Superior temporal gyrus (tissue), 1 donor: Measurements from ENCODE around the gene ERC1.
"Not testable (repeated sequence)": the region's sequence is repeated elsewhere in the genome, so short reads cannot be mapped to it uniquely, and the experiment has no call there.

Experiments
- DNase-seq: peaks from one replicate; pipeline ENCODE4 v3.0.0-alpha.2; 2016; ENCODE audit errors: extremely low spot score

Gene ERC1

DNA sequence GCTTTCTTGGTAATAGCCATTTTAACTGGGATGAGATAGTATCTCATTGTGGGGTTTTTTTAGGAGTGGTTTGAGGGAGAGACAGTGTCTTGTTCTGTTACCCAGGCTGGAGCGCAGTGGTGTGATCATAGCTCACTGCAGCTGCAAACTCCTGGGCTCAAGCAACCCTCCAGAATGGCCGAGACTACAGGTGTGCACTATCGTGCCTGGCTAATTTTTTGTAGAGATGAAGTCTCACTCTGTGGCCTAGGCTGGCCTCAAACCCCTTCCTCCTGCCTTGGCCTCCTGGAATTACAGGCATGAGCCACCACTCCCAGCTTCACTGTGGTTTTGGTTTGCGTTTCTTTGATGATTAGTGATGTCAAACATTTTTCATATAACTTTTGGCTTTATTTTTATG is 293.6 kb downstream of the ERC1 start:
- DNase-seq: no peak

GRCh38 chr12:1287446-1287975 is 296.5 kb downstream of the ERC1 start:
- no peak for DNase-seq

- no peak for DNase-seq
Measured at GRCh38 chr12:1288333-1288732, 297.3 kb downstream of the ERC1 start.

DNA sequence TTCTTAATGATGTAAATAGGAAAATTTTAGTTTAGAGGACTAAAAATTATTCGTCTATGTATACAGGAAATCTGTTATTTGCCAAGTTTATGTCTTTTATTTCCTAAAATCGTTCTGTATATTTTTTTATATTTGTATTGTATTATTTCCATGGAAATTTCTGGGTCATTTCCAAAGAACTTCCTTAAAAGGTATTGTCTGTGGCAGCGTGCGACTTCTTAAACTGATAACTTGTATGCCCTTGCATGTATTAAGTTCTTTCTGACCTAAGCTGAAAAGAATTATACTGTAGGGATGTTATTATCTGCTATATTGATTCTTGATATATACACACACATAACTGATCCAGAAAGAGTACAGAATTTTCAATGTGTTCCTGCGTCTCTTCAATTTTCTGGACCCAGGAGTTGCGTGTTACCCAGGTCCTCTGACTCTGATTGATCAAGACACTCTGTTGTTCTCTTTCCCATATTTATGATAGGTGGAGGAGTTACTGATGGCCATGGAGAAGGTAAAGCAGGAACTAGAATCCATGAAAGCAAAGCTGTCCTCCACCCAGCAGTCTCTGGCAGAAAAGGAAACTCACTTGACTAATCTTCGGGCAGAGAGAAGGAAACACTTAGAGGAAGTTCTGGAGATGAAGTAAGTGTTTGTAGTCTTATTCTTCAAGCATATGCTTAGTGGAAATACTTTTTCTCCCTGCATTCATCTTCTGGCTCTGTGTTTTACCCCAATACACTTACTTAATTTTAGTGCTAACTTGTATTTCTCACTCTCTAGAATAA is 298.5 kb downstream of the ERC1 start:
- no peak for DNase-seq

GRCh38 chr12:1290716-1291115 is 299.7 kb downstream of the ERC1 start:
- no peak for DNase-seq

- no peak for DNase-seq
Measured at GRCh38 chr12:1291601-1292332, 300.7 kb downstream of the ERC1 start.

DNA sequence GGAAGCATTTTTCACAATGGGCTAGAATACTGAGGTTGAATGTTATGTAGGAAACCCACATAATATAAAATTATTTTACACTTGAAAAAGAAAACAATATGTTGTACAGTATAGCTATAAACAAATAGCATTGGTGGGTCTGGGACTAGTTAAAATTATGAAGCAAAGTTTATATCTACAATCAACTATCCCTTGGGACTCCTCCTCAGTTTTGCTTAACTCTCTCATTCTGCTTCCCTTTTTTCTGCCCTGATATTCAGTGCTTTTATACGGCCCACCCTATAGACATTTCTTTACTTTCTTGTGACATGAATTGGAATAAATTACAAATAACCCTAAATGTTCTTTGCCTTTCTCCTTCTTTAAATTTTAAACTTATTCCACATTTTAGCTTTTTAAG is 302.9 kb downstream of the ERC1 start:
- no peak for DNase-seq

DNA sequence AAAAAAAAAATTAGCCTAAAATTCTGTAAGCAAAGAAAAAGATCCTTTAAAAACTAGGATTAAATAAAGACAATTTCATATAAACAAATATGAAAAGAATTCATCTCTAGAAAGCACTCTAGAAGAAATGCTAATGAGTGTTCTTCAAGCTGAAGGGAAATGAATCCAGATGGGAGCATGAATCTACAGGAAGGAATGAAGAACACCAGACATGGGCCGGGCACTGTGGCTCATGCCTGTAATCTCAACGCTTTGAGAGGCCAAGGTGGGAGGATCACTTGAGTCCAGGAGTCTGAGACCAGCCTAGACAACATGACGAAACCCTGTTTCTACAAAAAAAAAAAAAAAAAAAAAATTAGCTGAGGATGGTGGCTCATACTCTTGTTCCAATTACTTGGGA is 306.2 kb downstream of the ERC1 start:
- DNase-seq: no peak

GRCh38 chr12:1297639-1298175 is 306.7 kb downstream of the ERC1 start:
- no peak for DNase-seq

- no peak for DNase-seq
Measured at GRCh38 chr12:1300460-1300859, 309.4 kb downstream of the ERC1 start.

GRCh38 chr12:1302201-1302870 is 311.3 kb downstream of the ERC1 start:
- DNase-seq: no peak

DNA sequence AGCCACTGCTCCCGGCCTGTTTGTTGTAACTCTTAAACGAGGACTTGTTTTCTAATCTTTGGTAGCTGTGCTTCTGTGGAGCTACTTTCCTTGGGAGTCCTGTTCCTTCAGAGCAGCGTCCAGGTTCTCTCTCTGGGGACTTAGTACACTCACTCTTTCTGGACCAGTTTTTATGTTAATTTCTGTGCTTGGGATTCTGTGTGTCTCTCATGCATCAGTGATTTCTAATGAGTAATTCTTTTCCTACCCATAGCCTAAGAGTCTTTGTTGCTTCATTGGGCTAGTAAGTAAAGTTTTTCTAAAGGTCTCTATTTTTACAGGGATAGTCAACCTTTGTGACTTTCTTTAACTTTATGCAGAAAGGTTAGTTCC is 314.0 kb downstream of the ERC1 start:
- no peak for DNase-seq

DNA sequence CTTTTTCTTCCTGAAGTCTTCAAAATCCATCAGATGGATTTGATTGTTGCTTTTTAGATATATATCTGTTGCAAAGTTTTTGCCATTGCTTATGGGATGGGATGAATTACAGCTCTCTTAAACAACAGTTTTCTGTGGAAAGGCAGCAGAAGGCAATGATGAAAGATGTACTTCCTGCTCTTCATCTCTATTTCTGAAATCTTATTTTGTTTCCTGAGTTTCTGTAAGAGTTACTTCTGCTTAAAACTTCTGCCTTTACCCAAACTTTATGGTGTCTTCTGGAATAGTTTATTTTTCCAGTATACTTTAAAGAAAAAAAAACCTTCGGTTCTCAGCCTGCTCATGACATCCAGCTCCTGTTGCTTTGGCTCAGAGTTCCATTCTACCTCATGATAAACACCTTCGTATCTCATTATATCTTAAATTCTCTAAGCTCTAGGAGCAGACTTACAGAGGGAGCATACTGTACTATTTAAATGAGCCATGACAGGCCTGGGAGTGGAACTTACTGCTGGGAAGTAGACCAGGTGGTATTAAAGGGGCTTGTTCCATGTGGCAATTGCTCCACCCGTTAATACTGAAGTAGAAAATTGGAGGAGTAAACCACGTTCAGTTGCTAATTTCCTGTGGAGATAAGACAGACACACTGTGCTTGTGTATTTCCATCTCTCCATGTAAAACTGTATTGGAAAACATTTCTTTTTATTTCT is 314.9 kb downstream of the ERC1 start:
- no peak for DNase-seq

GRCh38 chr12:1306817-1307216 is 315.8 kb downstream of the ERC1 start:
- no peak for DNase-seq

- DNase-seq: no peak
Measured at GRCh38 chr12:1307796-1308195, 316.8 kb downstream of the ERC1 start.

DNA sequence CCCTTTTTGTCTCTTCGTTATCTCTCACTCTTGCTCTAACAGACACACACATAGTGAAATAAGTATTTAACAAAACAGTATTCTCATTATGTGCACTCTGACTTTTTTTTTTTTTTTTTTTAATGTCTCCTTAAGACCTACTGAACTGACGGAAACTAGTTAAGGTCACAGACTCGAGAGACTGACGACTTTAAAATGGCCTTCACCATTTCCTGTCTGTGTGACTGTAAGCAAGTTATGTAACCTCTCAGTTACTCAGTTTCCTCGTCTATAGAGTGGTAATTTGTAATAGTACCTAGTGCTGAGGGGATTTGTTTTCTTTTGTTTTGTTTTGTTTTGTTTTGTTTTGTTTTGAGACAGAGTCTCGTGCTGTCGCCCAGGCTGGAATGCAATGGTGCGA is 318.6 kb downstream of the ERC1 start:
- DNase-seq: no peak

- DNase-seq: no peak
Measured at GRCh38 chr12:1310653-1311052, 319.6 kb downstream of the ERC1 start.

DNA sequence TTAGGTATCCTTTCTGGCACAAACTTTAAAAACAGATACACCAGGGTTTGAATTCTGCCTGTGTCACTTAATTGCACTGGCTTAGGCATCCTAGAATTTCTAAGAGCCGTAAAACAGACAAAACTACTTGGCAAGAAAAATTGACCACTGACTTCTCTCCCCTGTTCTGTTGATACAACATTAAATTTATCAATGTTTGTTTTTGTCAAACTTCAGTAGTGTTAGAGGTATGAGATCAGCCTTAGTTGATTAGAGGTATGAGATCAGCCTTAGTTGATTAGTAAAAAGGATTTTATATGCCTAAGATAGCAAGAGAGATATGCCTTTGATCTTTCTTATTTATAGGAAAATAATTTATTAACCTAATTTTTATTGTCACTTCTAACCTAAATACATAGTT is 320.1 kb downstream of the ERC1 start:
- DNase-seq: no peak

- DNase-seq: no peak
Measured at GRCh38 chr12:1313906-1314305, 322.9 kb downstream of the ERC1 start.

DNA sequence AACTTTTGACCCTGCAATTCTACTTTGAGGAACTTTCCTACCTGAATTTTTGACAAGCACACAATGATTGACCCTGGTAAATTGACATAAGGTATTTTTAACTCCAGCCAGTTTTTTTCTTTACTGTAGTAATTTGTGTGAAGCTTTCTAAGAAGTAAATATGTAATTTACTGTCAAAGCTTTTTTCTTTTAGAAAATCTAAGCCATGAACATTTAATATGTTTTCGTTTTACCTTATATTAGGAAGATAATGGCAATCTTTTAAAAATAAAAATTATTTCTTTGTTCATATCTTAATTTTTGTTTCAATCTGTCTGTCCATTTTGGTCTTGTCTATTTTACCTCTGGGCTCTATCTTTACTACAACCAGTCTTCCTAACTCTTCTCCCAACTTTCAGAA is 323.5 kb downstream of the ERC1 start:
- no peak for DNase-seq

DNA sequence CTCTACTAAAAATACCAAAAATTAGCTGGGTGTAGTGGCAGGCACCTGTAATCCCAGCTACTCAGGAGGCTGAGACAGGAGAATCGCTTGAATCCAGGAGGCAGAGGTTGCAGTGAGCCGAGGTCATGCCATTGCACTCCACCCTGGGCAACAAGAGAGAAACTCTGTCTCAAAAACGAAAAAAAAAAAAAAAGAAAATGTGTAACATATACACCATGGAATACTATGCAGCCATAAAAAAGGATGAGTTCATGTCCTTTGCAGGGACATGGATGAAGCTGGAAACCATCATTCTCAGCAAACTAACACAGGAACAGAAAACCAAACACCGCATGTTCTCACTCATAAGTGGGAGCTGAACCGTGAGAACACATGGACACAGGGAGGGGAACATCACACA is 326.0 kb downstream of the ERC1 start:
- DNase-seq: not testable (repeated sequence)
